OCI-LY7 (cell line): ENCODE data around the gene CCDC85B.

Source experiments
- CTCF ChIP-seq: fragments of 200-600 bp; sonication (generic); conservative IDR thresholded peaks from 2 replicates; pipeline ENCODE4 v1.5.1; 2014; ENCODE audit warnings: mild to moderate bottlenecking, antibody characterized with exemption, low read length, moderate library complexity, mixed read lengths
- EZH2phosphoT487 ChIP-seq: fragments of 200-600 bp; sonication (generic); IDR thresholded peaks from 2 replicates; pipeline ENCODE4 v1.6.1; 2018; ENCODE audit warnings: low read depth, borderline replicate concordance, mild to moderate bottlenecking, mixed run types, antibody characterized with exemption, low read length, moderate library complexity, mixed read lengths

GRCh38 chr11:65854161-65854592 is 36.3 kb upstream of the CCDC85B start:
- TF ChIP-seq CTCF (no peak), EZH2phosphoT487 (no peak)
